GM12872 (cell line): Measurements from ENCODE around the gene NSUN6.

Source experiments
- TF ChIP-seq, protein P1 (sequence below): IDR thresholded peaks from 3 replicates; pipeline ENCODE4 v1.5.1; 2011; ENCODE audit warnings: low read depth, mild to moderate bottlenecking, low read length, moderate library complexity; ENCODE audit not compliant: insufficient read depth

The NSUN6 gene

DNA sequence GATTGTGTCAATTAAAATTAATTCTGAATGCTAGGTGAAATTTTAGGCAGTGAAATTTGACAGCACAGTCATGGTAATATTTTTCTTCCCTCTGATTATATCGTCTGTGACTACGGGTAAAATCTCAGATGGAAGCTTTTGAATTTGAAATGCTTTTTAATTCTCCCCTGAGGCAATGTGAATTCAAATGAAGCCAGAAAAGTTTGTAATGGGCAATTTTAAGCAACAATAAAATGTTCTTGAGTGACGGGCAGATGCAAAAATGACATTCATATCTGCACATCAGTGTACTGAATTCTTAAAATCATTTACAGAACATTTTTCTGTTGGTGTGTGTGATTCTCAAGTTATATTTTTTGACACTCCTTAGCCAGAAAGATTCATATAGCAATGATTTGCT is 134.5 kb downstream of the NSUN6 start:
- TF ChIP-seq, protein P1, sequence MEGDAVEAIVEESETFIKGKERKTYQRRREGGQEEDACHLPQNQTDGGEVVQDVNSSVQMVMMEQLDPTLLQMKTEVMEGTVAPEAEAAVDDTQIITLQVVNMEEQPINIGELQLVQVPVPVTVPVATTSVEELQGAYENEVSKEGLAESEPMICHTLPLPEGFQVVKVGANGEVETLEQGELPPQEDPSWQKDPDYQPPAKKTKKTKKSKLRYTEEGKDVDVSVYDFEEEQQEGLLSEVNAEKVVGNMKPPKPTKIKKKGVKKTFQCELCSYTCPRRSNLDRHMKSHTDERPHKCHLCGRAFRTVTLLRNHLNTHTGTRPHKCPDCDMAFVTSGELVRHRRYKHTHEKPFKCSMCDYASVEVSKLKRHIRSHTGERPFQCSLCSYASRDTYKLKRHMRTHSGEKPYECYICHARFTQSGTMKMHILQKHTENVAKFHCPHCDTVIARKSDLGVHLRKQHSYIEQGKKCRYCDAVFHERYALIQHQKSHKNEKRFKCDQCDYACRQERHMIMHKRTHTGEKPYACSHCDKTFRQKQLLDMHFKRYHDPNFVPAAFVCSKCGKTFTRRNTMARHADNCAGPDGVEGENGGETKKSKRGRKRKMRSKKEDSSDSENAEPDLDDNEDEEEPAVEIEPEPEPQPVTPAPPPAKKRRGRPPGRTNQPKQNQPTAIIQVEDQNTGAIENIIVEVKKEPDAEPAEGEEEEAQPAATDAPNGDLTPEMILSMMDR = no peak

DNA sequence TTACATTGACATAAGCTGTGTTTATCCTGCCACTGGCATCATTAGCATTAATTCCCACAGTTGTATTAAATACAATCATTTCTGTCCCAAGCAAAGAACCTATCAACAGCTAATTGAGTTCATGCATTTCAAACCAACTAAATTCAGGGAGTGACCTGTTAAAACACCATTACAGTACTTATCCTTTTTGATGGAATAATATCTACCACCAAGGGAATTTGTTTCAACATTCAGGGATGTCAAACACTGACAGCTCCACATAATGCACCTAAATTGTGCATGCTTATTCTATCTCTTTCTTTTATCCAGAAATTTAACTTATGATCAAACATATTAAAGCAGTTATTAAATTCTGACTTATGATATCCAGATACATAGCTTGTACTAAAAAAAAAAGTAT is 136.8 kb downstream of the NSUN6 start:
- TF ChIP-seq, protein P1 = no peak

DNA sequence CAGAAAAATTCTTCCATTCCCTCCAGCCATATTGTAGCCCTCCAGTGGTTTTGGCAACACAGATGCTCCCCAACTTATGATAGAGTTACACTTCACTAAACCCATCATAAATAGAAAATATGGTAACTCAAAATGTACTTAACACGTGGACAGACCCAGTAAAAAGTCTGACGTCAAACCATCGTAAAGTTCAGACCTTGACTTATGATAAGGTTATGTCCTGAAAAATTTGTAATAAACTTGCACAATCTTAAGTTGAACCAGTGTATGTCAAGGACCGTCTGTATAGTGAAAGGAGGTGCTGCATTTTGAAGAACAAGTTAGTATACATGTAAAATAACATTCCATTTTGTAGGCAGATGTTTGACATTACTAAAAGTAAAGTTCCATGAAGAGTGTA is 142.8 kb downstream of the NSUN6 start:
- TF ChIP-seq, protein P1 = no peak

DNA sequence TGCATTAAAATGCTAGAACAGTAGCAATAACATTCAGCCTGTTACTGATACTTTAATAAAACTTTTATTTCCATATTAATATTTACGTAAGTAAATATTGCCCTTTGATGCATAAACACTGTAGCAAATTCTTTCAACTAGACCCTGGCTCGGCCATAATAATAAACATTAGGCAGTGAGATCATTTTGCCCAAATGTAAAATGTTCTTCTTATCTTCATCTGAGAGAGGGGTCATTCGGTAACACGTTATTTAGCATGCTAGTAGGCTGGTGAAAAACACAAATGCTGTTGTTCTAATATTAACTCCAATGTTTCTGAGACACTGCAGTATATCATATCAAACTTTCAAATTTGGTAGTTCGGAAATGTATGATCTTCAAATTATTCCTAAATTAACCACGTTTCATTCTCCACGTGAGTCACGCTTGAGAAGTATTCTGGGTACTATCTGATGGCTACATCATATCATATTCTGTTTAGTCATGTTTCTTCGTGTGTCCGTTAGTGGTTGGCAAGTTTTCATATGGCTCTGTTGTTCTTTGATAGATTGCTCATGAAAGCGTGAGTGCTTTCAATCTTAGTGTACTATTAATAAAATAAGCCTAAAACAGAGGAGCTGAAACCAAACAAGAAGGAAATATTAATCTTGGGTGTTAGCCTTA is 145.8 kb downstream of the NSUN6 start:
- TF ChIP-seq, protein P1 = no peak

DNA sequence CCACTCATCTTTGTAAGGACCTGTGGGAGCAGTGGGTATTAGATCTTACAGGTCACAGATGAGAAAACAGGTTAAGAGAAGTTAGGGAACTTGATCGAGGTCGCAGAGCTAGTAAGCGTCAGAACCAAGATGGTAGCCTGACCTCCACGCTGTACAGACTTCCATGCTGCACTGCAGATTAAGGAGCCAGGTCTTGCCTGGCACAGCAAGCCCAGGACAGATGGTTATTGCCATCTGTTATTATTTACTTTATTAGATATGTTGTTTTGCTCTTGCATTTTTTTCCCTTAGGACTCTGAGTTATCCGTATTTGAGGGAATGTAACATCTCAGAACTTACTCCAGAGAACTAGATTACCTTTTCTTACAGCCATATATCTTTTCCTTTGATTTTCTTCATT is 147.2 kb downstream of the NSUN6 start:
- TF ChIP-seq, protein P1 = no peak

DNA sequence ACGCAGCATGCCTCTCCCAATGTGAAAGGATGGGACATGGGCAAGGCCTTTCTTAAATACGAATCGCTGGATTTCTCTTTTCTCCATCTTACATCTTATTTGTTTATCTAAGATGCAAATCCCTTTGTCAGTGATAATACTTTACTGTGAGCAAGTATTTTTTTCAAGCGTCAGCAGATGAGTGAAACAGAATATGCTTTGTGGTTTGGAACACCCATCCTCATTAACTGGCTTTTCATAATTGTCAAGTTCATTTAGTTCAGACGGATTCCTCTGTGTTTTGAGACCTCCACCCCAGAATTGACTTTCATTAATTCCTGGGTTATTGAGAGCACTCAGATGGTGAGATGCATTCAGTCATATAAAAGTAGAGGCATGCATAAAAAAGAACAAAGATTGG is 149.8 kb downstream of the NSUN6 start:
- TF ChIP-seq, protein P1 = no peak

DNA sequence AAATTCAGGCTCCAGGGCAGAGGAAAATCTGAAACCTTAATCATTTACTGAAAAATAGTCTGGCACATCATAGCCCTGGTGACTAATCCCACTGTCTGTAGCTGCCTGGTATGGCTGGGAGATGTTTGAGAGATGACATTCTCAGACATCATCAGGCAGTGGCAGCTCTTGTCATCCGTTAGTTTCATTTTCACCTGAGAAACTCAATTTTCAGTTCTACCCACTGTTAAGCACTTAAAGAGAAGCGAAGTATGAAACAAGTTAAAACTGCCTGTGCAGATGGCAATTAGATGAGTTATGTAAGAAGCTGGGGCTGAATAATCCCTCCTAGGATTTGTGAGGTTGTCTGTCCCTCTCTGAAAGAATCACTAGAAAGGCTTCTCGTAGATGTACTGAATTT is 150.2 kb downstream of the NSUN6 start:
- TF ChIP-seq, protein P1 = no peak

DNA sequence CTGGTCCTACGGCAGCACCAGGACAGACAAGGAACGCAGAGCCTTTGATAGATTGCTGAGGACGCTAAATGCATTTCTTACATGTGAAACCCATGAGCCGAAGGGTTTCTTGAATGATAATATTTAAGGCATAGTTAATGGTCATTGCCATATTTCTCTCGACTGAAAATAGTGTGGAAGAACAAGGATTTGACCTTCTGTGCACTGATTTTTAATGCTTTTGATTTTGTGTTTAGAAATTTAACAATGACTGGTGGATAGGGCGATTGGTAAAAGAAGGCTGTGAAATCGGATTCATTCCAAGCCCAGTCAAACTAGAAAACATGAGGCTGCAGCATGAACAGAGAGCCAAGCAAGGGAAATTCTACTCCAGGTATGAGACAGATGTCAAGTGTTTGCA is 150.8 kb downstream of the NSUN6 start:
- TF ChIP-seq, protein P1 = no peak
